Right lobe of liver (tissue), 6 donors: ENCODE measurements around the gene HTR7. TPM values are rescaled to one million over a fixed set of nuclear protein-coding genes. Genes with fewer than 3 reads are reported as not detected.

Experiments used
- ATAC-seq, 4 donors: fragments of 200-7000 bp; cut with Tn5 transposase; one replicate each; pipeline ENCODE4 v1.9.1; 2020; ENCODE audit warnings: mild to moderate bottlenecking in 4 of 4, moderate library complexity in 4 of 4
- DNase-seq, 3 donors: peaks; one replicate each; pipeline ENCODE4 v3.0.0-alpha.2; 2020
- H3K27ac ChIP-seq, 3 donors: fragments of 200-600 bp; one replicate each; pipeline ENCODE4 v1.8.0; 2022
- H3K27me3 ChIP-seq, 2 donors: fragments of 200-600 bp; one replicate each; pipeline ENCODE4 v1.8.0; 2022
- H3K36me3 ChIP-seq, 4 donors: fragments of 200-600 bp; sonication (generic) in 1 of 4; one replicate each; pipeline versions ENCODE4 v1.5.1 to v1.8.0; 2017 to 2022; ENCODE audit warnings: control low read depth in 1 of 4
- H3K4me1 ChIP-seq, 4 donors: fragments of 200-600 bp; sonication (generic) in 1 of 4; one replicate each; pipeline versions ENCODE4 v1.5.1 to v1.8.0; 2017 to 2022; ENCODE audit warnings: control low read depth in 1 of 4
- H3K4me3 ChIP-seq, 3 donors: fragments of 200-600 bp; one replicate each; pipeline ENCODE4 v1.8.0; 2022
- H3K9me3 ChIP-seq, 4 donors: fragments of 200-600 bp; sonication (generic) in 1 of 4; one replicate each; pipeline versions ENCODE4 v1.5.1 to v1.8.0; 2017 to 2022; ENCODE audit warnings: control low read depth in 1 of 4
- POLR2A ChIP-seq: fragments of 450-650 bp; IDR thresholded peaks from one replicate; pipeline ENCODE4 v1.6.1; 2017; ENCODE audit warnings: antibody characterized with exemption, mild to moderate bottlenecking
- WGBS: methylation state at CpG from one replicate; pipeline ENCODE4 v1.1.6; 2018; ENCODE audit warnings: low coverage, low lambda C conversion rate; ENCODE audit not compliant: insufficient coverage; ENCODE audit errors: missing lambda C conversion rate; 5-methylcytosine and 5-hydroxymethylcytosine counted together
- intact Hi-C, 2 donors: fragments of 100-400 bp; cut with DNase I; formaldehyde crosslinking; loops; one replicate each; pipeline versions ENCODE4 v1.11.2 to v1.14.1; 2022
- total RNA-seq, 6 experiments: library from RNA; depleted of rRNA in 2 of 6; stranded (reverse); fragments of >200 nt in 2 of 6; fragmentation: NEBNext Ultra II Directional in 3 of 6; extraction: Animal tissue kit (Norgen Biotek cat#: 25700) in 3 of 6; gene quantifications; one replicate each; pipeline versions ENCODE4 v1.1.0 to v1.2.4, GENCODE V29; 2016 to 2023
- TF ChIP-seq, protein P1 (sequence below), 4 donors: fragments of 200-600 bp in 3 of 4; fragments of 450-650 bp in 1 of 4; IDR thresholded peaks; one replicate each; pipeline versions ENCODE4 v1.5.1 to v1.8.0; 2016 to 2022; ENCODE audit warnings: antibody characterized with exemption in 4 of 4, mild to moderate bottlenecking in 2 of 4
- donor health status: DM: no; HTN: yes; CAD: no.
- donor health status: DM: no; HTN: no; CAD: no.
- donor health status: DM: no; HTN: no; CAD: no.
- donor health status: DM: no; HTN: yes; CAD: no.
- donor health status: DM: no; HTN: yes; CAD: no.

The HTR7 gene
- total RNA-seq, 6 experiments from 2014 or later = 0.07 to 0.43 (median 0.19) TPM; not detected in 1

DNA sequence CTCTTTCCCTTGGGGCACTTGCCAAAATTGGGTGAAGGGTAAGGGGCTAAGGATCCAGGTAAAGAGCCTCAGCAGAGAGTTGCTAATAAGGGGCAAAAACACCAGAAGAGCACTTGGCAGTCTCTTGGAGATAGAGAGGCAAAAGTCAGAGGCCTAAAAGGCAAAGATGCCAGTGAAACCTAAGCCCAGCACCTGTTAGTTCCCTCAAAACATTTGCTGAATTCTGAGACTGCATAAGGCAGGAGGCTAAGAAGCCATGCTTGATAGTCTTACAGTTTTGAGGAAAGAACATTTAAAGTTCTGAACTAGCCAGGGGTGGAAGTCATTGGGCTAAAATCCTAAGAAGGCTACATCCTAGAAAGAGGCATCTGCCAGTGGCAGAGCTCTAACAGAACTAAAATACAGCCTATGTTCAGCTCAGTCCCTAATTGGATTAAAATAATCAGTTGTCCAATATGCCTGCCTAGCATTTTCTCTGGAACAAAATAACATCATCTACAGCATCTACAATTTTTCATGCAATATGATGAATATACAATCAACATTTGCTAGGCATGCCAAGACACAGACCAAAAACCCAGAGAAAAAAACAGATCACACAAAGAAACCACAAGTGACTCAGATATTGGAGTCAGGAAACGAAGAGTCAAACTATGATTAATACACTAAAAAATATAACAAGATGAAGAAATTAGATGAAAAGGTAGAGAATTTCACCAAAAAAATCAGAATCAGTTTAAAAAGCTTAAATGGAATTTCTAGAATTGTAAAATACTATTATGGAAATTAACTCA lies 7.7 kb downstream of the HTR7 start:
- H3K27me3 ChIP-seq = peaks cover 0 to 7% of the 10 kb centered on the region in 2 donors
- no peaks in the 10 kb centered on the region for H3K36me3 ChIP-seq
- no peak for TF ChIP-seq POLR2A
- TF ChIP-seq, protein P1, sequence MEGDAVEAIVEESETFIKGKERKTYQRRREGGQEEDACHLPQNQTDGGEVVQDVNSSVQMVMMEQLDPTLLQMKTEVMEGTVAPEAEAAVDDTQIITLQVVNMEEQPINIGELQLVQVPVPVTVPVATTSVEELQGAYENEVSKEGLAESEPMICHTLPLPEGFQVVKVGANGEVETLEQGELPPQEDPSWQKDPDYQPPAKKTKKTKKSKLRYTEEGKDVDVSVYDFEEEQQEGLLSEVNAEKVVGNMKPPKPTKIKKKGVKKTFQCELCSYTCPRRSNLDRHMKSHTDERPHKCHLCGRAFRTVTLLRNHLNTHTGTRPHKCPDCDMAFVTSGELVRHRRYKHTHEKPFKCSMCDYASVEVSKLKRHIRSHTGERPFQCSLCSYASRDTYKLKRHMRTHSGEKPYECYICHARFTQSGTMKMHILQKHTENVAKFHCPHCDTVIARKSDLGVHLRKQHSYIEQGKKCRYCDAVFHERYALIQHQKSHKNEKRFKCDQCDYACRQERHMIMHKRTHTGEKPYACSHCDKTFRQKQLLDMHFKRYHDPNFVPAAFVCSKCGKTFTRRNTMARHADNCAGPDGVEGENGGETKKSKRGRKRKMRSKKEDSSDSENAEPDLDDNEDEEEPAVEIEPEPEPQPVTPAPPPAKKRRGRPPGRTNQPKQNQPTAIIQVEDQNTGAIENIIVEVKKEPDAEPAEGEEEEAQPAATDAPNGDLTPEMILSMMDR (IDR thresholded peaks at IDR 0.05) = no peak
- ATAC-seq (no peak), DNase-seq (no peak)
- no peaks in the 10 kb centered on the region for H3K9me3 ChIP-seq
- intact Hi-C loops = no loop called here
- no peak overlapping the region for H3K27ac ChIP-seq
- WGBS = 55% methylated on average over 1 of the region's 1 CpG
- no peak overlapping the region for H3K4me3 ChIP-seq
- H3K4me1 ChIP-seq = no peaks in the 10 kb centered on the region

DNA sequence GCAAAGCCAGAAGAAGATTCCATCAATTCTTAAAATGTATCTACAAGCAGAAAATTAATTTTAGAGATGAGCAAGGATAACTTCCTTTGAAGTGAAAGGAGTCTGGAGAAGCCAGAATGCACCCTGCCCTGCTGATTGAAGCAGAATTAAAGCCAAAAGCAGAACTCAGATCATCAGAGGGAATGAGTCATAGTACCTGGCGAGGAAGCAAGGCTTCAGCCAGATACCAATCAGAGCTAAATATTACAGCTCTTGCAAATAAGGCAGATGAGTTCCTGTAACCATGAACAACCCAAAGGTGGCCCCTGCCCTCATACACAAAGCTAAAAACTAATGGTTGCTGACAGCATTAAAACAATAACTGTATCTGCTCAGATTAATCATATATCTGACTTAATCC lies 10.4 kb downstream of the HTR7 start:
- WGBS = 0% methylated on average over 1 of the region's 1 CpG
- no peak overlapping the region for H3K4me3 ChIP-seq
- ATAC-seq = peak in 2 of 4 donors; percentile 26 to 95
- no peaks in the 10 kb centered on the region for H3K27me3 ChIP-seq
- TF ChIP-seq, protein P1 (IDR thresholded peaks at IDR 0.05) = no peak
- TF ChIP-seq POLR2A = no peak
- H3K36me3 ChIP-seq = no peaks in the 10 kb centered on the region
- no peaks in the 10 kb centered on the region for H3K4me1 ChIP-seq
- intact Hi-C loops = no loop called here
- DNase-seq = no peak
- H3K27ac ChIP-seq = no peak overlapping the region
- H3K9me3 ChIP-seq = no peaks in the 10 kb centered on the region

DNA sequence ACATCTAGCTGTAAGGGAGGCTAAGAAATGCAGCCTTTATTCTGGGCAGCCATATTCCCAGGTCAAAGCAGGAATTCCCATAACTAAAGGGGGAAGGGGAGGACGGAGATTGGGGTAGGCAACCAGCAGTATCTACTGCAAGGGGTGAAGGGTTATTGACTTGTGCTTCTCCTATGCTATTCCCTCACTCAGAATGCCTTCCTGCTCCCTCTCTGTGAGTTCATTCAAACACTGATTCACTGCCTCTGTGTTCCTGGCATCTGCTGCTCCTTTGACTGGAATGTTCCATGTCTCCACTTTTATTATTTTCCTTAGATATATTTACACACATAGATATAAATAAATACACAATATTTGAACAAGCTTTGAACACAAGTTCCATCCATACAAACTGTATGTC lies 11.1 kb downstream of the HTR7 start:
- Histone ChIP-seq H3K9me3 (no peaks in the 10 kb centered on the region), H3K4me3 (no peak overlapping the region), H3K27me3 (no peaks in the 10 kb centered on the region), H3K27ac (no peak overlapping the region), H3K4me1 (no peaks in the 10 kb centered on the region), H3K36me3 (no peaks in the 10 kb centered on the region)
- no peak for TF ChIP-seq POLR2A
- TF ChIP-seq, protein P1 (IDR thresholded peaks at IDR 0.05) = no peak
- intact Hi-C loops = no loop called here
- no peak for DNase-seq
- WGBS = 17% methylated on average over 1 of the region's 1 CpG
- no peak for ATAC-seq

DNA sequence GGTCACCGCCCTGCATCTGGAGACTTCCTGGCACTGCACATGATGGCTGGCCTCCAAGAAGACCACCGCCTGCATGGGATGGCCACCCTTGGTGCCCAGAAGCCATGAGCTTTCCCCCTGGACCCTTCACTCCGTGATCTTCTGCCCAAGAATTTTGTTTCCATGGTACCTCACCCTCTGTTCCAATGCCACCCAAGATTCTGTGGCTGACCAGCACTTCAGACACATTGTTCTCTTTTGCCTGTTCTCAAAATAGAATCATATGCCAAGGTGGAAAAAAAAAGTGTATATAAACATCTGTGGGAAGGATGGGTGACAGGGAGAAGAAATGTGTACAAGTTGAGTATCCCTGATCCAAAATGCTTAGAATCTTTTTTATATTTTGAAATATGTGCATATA lies 12.1 kb downstream of the HTR7 start:
- H3K27ac ChIP-seq = no peak overlapping the region
- intact Hi-C loops = no loop called here
- DNase-seq (no peak), ATAC-seq (no peak)
- no peaks in the 10 kb centered on the region for H3K4me1 ChIP-seq
- no peaks in the 10 kb centered on the region for H3K9me3 ChIP-seq
- no peak overlapping the region for H3K4me3 ChIP-seq
- H3K36me3 ChIP-seq = no peaks in the 10 kb centered on the region
- WGBS = 63% methylated on average over 2 of the region's 3 CpGs
- no peaks in the 10 kb centered on the region for H3K27me3 ChIP-seq
- no peak for TF ChIP-seq POLR2A
- TF ChIP-seq, protein P1 (IDR thresholded peaks at IDR 0.05) = no peak
